ENCODE results near the gene ETFA. TPM values are rescaled to one million over a fixed set of nuclear protein-coding genes. Genes with fewer than 3 reads are reported as not detected.
A peak's percentile ranks its signal among the peaks of the same experiment; 100 is the strongest.

ETFA gene
- total and polyA plus RNA-seq, 2 experiments from 2014 or later, result 117 to 303 TPM

DNA sequence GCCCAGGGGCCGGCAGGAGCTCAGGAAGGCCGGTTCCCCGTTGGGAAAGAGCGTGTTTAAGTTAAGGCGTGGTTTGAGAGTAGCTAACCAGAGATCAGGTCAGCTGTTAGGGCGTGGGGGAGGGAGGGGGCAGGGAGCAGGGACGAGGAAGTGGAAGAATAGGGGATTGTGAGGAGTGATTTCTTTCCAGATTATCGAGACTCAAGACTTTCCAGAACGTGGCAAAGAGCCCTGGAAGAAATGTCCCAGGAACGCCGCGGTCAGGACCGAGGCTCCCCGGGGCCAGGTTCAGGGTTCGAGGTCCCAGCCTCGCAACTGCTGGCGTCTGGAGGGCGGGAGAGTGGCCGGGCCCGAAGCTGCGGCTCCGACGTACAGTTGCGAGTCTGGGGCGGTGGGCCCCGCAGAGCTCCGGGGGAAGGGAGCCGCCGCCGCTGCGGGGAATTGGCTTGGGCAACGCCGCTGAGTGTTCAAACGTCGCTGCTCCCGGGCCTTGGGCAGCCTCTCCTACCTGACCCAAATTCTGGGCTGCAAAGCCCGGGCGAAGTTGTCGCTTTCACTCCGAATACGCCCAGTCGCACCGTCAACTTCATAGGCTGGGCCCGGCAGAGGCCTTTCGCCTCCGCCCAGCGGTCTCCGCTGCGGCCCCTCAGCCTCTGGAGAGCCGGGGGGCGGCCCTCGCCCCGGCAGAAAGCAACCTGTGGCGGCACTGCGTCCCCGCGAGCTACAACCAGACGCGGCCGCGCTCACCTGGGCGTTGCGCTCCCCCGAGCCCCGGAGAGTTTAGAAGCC lies 34.8 kb upstream of the ETFA start:
- Histone ChIP-seq H3K4me3 (peak overlapping the region; percentile 26), H3K27me3 (peaks cover 100% of the 10 kb centered on the region), H3K36me3 (no peaks in the 10 kb centered on the region), H3K27ac (no peak overlapping the region), H3K9me3 (ENCODE audit: low read depth) (no peaks in the 10 kb centered on the region), H3K4me1 (ENCODE audit: low read depth) (peaks cover 16% of the 10 kb centered on the region)
- peak in 1 of 2 donors; percentile 32 for DNase-seq (ENCODE audit: low read depth in 1 of 2, low spot score in 1 of 2)
- no peak for TF ChIP-seq CTCF (IDR thresholded peaks at IDR 0.05; ENCODE audit: low read depth, low read length)

DNA sequence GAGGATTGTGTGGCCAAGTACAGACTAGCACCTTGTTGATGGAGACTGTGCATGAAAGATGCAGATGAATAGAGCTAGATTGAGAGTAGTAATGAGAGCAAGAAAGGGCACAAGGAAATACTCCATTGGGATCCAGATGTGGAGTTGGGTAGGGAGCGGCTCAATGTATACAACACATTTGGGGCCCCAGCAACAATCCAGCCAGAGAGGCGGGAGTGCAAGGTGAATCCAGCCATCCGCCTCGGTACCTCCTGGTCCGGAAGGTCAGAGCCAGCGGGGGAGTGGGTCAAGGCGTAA lies 34.3 kb upstream of the ETFA start:
- DNase-seq (ENCODE audit: low read depth in 1 of 2, low spot score in 1 of 2), result no peak
- no peak for TF ChIP-seq CTCF (IDR thresholded peaks at IDR 0.05; ENCODE audit: low read depth, low read length)
- Histone ChIP-seq H3K4me3 (no peak overlapping the region), H3K27ac (no peak overlapping the region), H3K27me3 (peaks cover 100% of the 10 kb centered on the region), H3K9me3 (ENCODE audit: low read depth) (no peaks in the 10 kb centered on the region), H3K36me3 (no peaks in the 10 kb centered on the region), H3K4me1 (ENCODE audit: low read depth) (peaks cover 20% of the 10 kb centered on the region)

DNA sequence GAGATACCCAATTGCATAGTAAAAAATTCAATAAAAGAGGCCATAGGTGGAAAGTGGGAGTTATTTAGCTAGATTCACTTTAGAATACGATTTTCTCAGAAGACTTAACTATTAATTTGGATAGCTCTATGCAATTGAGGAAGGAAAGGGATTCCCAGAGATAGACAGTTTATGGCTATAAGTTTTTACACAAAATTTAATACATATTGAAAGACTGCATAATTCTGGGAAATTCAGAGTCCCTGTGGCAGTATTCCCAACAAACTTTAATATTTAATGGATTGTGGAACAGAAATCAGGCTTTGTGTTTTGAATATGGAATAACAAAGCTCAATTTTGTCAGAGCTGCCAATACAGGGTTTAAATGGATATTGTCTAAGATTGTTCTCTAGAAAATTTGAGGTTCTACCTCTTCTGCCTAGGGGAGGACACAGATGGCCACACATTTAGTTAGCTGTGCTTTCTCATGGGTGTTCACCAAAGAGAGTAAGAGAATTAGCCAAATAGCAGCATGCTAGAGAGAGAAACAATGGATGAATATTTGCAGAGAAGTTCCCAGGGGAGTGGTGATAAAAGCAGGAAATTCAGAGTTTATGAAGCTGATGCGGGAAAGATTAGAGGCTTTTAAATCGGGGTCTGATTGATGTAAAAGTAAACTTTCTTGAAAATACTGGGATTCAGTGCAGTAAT lies 33.8 kb upstream of the ETFA start:
- Histone ChIP-seq H3K27ac (no peak overlapping the region), H3K4me3 (no peak overlapping the region), H3K27me3 (peaks cover 100% of the 10 kb centered on the region), H3K36me3 (no peaks in the 10 kb centered on the region), H3K4me1 (ENCODE audit: low read depth) (peaks cover 24% of the 10 kb centered on the region), H3K9me3 (ENCODE audit: low read depth) (no peaks in the 10 kb centered on the region)
- DNase-seq (ENCODE audit: low read depth in 1 of 2, low spot score in 1 of 2), result no peak
- no peak for TF ChIP-seq CTCF (IDR thresholded peaks at IDR 0.05; ENCODE audit: low read depth, low read length)

DNA sequence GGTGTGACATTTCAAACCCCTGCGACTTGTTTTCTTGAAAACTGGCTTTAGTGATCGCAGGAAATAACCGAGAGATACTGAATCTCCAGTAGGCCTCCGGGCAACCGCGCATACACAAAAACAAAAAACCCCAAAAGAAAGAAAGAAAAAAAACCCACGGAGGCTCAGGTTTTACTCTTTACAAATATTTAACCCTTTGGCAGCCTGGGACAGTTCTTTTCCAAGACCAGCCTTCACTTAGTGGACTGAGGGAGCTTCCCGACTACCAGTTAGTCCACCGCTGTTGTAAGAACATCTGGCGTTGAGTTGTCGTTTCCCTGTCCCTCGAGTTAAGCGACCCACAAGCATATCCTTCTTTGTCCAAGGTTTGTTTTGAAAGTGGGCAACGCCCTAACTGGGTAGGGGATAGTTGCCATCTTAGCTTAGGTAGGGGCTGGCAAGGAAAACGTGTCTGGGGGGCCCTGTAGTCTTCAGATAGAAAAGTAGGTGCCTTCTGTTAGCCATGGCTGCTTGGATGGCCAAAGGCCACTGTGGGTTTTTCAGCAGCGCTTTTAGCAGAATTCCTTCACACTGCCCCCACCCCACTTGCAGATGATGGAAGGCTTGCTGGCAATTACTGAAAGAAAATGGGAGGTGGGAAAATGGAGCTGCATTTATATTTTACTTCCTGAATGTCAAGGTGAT lies 32.2 kb upstream of the ETFA start:
- no peak for TF ChIP-seq CTCF (IDR thresholded peaks at IDR 0.05; ENCODE audit: low read depth, low read length)
- Histone ChIP-seq H3K4me1 (ENCODE audit: low read depth) (peaks cover 27% of the 10 kb centered on the region), H3K36me3 (no peaks in the 10 kb centered on the region), H3K27me3 (peaks cover 100% of the 10 kb centered on the region), H3K4me3 (no peak overlapping the region), H3K9me3 (ENCODE audit: low read depth) (no peaks in the 10 kb centered on the region), H3K27ac (no peak overlapping the region)
- no peak for DNase-seq (ENCODE audit: low read depth in 1 of 2, low spot score in 1 of 2)

DNA sequence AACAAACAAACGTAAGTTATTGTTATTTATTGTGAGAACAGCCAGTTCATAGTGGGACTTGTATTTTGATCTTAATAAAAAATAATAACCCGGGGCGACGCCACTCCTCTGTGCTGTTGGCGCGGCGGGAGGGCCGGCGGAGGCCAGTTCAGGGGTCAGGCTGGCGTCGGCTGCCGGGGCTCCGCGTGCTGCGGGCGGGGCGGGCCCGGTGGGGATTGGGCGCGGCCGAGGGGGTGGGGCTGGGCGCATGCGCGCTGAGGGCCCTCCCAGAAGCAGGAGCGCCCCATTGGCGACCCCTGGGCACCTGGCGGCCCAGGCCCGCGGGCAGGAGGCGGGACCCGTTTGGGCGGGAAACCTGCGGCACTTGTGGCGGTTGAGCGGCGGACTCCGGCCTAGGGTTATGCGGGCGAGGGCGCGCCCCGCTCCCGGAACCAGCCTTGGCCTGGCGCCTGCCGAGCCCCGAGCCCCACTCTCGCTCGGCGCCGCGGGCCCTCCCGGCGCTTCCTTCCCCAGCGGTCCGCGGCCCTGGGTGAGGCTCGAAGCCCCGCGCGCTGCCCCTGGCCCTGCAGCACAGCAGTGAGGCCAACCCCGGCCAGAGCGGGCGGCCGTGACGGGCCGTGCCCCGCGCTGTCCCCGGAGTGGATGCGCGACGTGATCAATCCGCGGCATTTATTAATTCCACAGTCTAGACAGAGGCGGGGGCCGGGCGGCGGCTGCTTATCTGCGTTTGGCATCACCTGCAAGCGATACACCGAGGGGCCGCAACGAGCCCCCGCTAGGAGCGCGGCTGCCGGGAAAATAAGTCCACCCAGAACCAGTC lies 31.3 kb upstream of the ETFA start:
- Histone ChIP-seq H3K27me3 (peaks cover 100% of the 10 kb centered on the region), H3K4me1 (ENCODE audit: low read depth) (peaks cover 27% of the 10 kb centered on the region), H3K9me3 (ENCODE audit: low read depth) (no peaks in the 10 kb centered on the region), H3K36me3 (no peaks in the 10 kb centered on the region), H3K4me3 (peak overlapping the region; percentile 3), H3K27ac (no peak overlapping the region)
- peak in 1 of 2 donors; percentile 19 for DNase-seq (ENCODE audit: low read depth in 1 of 2, low spot score in 1 of 2)
- TF ChIP-seq CTCF (IDR thresholded peaks at IDR 0.05; ENCODE audit: low read depth, low read length), result no peak

Data from cardiac muscle cell (in vitro differentiated cells and primary cell).